ENCODE results near the gene LGALS16. TPM values are rescaled to one million over a fixed set of nuclear protein-coding genes. Genes with fewer than 3 reads are reported as not detected.

LGALS16 gene
- total and polyA plus RNA-seq, 2 donors (not counting 3 experiments of a cell fraction or from before 2014, with no cell fraction given), result not detected

GRCh38 chr19:39631626-39632025 lies 24.1 kb upstream of the LGALS16 start:
- ChIA-PET CTCF (no interaction called here), POLR2A (no interaction called here)
- Histone ChIP-seq H3K27ac (ENCODE audit: insufficient read depth, low read depth, low read length) (no peak overlapping the region), H3K79me2 (ENCODE audit: control insufficient read depth, insufficient read depth, low read length) (no peaks in the 10 kb centered on the region), H3K27me3 (ENCODE audit: control insufficient read depth in 2 of 2, insufficient read depth in 2 of 2, low read length in 2 of 2) (no peaks in the 10 kb centered on the region), H3K9me1 (replicated peaks; ENCODE audit: control insufficient read depth, extremely low read depth, insufficient read depth, low read length) (no peaks in the 10 kb centered on the region), H3K9ac (replicated peaks; ENCODE audit: extremely low read depth, insufficient read depth, low read length) (no peak overlapping the region), H3K4me3 (replicated peaks in 1 of 3; ENCODE audit: insufficient read depth in 1 of 3, low read depth in 1 of 3, low read length in 3 of 3) (no peak overlapping the region), H2AFZ (ENCODE audit: low read depth, low read length) (no peak overlapping the region), H4K20me1 (replicated peaks; ENCODE audit: control insufficient read depth, extremely low read depth, insufficient read depth, low read length) (no peaks in the 10 kb centered on the region), H3K9me3 (replicated peaks; ENCODE audit: control insufficient read depth, insufficient read depth, low read length) (no peaks in the 10 kb centered on the region), H3K36me3 (ENCODE audit: control insufficient read depth in 2 of 2, extremely low read depth in 1 of 2, insufficient read depth in 2 of 2, low read length in 2 of 2) (no peaks in the 10 kb centered on the region), H3K4me2 (ENCODE audit: insufficient read depth, low read length) (no peak overlapping the region), H3K4me1 (ENCODE audit: control insufficient read depth, extremely low read depth, insufficient read depth, low read length) (no peaks in the 10 kb centered on the region)
- intact Hi-C loops (cut with micrococcal nuclease) (no loop called here), dilution Hi-C loops (cut with MboI; ENCODE audit: extremely low pct_ligation_motif_present, low sequenced_read_pairs) (no loop called here)
- no TSS peak for BruUV-seq (replicated peaks)
- TF ChIP-seq GATA2 (IDR thresholded peaks at IDR 0.05; ENCODE audit: insufficient read depth, insufficient read length, low read depth, low read length), result no peak
- no peak for TF ChIP-seq POLR2AphosphoS5 (IDR thresholded peaks at IDR 0.05; ENCODE audit: insufficient read depth, low read depth, low read length)
- TF ChIP-seq JUN (IDR thresholded peaks at IDR 0.05; ENCODE audit: borderline replicate concordance, insufficient read depth, insufficient read length, low read depth), result no peak
- no peak for TF ChIP-seq FOS (IDR thresholded peaks at IDR 0.05; ENCODE audit: borderline replicate concordance, insufficient read depth, low read length)
- no peak for TF ChIP-seq EZH2 (IDR thresholded peaks at IDR 0.05; ENCODE audit: borderline replicate concordance, low read depth, low read length, severe bottlenecking)
- TF ChIP-seq, protein P1, sequence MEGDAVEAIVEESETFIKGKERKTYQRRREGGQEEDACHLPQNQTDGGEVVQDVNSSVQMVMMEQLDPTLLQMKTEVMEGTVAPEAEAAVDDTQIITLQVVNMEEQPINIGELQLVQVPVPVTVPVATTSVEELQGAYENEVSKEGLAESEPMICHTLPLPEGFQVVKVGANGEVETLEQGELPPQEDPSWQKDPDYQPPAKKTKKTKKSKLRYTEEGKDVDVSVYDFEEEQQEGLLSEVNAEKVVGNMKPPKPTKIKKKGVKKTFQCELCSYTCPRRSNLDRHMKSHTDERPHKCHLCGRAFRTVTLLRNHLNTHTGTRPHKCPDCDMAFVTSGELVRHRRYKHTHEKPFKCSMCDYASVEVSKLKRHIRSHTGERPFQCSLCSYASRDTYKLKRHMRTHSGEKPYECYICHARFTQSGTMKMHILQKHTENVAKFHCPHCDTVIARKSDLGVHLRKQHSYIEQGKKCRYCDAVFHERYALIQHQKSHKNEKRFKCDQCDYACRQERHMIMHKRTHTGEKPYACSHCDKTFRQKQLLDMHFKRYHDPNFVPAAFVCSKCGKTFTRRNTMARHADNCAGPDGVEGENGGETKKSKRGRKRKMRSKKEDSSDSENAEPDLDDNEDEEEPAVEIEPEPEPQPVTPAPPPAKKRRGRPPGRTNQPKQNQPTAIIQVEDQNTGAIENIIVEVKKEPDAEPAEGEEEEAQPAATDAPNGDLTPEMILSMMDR (IDR thresholded peaks at IDR 0.05; ENCODE audit: extremely low read depth in 1 of 2, insufficient read depth in 1 of 2, low read depth in 1 of 2, low read length in 2 of 2), result no peak
- TF ChIP-seq, protein P2, sequence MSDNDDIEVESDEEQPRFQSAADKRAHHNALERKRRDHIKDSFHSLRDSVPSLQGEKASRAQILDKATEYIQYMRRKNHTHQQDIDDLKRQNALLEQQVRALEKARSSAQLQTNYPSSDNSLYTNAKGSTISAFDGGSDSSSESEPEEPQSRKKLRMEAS (IDR thresholded peaks at IDR 0.05; ENCODE audit: insufficient read depth, insufficient read length), result no peak
- TF ChIP-seq MYC (IDR thresholded peaks at IDR 0.05; ENCODE audit: low read depth, low read length), result no peak
- TF ChIP-seq POLR2A (IDR thresholded peaks at IDR 0.05; ENCODE audit: low read depth, low read length), result no peak
- no peak for DNase-seq (ENCODE audit: low read depth, low spot score)
- FAIRE-seq, result peak; percentile 43

All from endothelial cell of umbilical vein (primary cell).